ENCODE measurements around the gene HHAT. TPM values are rescaled to one million over a fixed set of nuclear protein-coding genes. Genes with fewer than 3 reads are reported as not detected.

The HHAT gene
- total RNA-seq, 1 experiment from 2014 or later = 4.6 TPM

GRCh38 chr1:210506689-210507088 is 178.0 kb downstream of the HHAT start:
- POLR2A ChIA-PET = no interaction called here
- BruUV-seq (replicated peaks) = no TSS peak
- TF ChIP-seq, protein P1, sequence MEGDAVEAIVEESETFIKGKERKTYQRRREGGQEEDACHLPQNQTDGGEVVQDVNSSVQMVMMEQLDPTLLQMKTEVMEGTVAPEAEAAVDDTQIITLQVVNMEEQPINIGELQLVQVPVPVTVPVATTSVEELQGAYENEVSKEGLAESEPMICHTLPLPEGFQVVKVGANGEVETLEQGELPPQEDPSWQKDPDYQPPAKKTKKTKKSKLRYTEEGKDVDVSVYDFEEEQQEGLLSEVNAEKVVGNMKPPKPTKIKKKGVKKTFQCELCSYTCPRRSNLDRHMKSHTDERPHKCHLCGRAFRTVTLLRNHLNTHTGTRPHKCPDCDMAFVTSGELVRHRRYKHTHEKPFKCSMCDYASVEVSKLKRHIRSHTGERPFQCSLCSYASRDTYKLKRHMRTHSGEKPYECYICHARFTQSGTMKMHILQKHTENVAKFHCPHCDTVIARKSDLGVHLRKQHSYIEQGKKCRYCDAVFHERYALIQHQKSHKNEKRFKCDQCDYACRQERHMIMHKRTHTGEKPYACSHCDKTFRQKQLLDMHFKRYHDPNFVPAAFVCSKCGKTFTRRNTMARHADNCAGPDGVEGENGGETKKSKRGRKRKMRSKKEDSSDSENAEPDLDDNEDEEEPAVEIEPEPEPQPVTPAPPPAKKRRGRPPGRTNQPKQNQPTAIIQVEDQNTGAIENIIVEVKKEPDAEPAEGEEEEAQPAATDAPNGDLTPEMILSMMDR (IDR thresholded peaks at IDR 0.05; ENCODE audit: unreplicated experiment) = no peak
- Mint-ChIP-seq H3K36me3 (ENCODE audit: insufficient read depth, unreplicated experiment) (no peaks in the 10 kb centered on the region), H3K4me1 (ENCODE audit: insufficient read depth, unreplicated experiment) (no peaks in the 10 kb centered on the region), H3K27ac (ENCODE audit: low read depth, unreplicated experiment) (no peak overlapping the region), H3K4me3 (ENCODE audit: unreplicated experiment) (no peak overlapping the region), H3K27me3 (ENCODE audit: insufficient read depth, unreplicated experiment) (no peaks in the 10 kb centered on the region), H3K9me3 (ENCODE audit: unreplicated experiment) (no peaks in the 10 kb centered on the region)
- intact Hi-C loops (cut with micrococcal nuclease) = no loop called here
- DNase-seq (ENCODE audit: unreplicated experiment) = no peak
- CTCF ChIA-PET = interaction anchor here (0.6 to 0.8 kb wide), 6 partner anchors 15 to 581 kb away, joined by 3 to 4 read pairs (median 3); no protein-coding TSS in a partner anchor

GRCh38 chr1:210516092-210516656 is 187.5 kb downstream of the HHAT start:
- POLR2A ChIA-PET = interaction anchor here (1.0 kb wide), 1 partner anchor 1273 kb away, joined by 3 read pairs; no protein-coding TSS in a partner anchor
- CTCF ChIA-PET = interaction anchor here (0.6 to 1.4 kb wide), 3 partner anchors 41 to 619 kb away, joined by 3 to 7 read pairs (median 3); no protein-coding TSS in a partner anchor
- Mint-ChIP-seq H3K4me3 (ENCODE audit: unreplicated experiment) (no peak overlapping the region), H3K27me3 (ENCODE audit: insufficient read depth, unreplicated experiment) (peaks cover 14% of the 10 kb centered on the region), H3K9me3 (ENCODE audit: unreplicated experiment) (no peaks in the 10 kb centered on the region), H3K4me1 (ENCODE audit: insufficient read depth, unreplicated experiment) (no peaks in the 10 kb centered on the region), H3K36me3 (ENCODE audit: insufficient read depth, unreplicated experiment) (no peaks in the 10 kb centered on the region), H3K27ac (ENCODE audit: low read depth, unreplicated experiment) (no peak overlapping the region)
- intact Hi-C loops (cut with micrococcal nuclease) = no loop called here
- no peak for DNase-seq (ENCODE audit: unreplicated experiment)
- TF ChIP-seq, protein P1 (IDR thresholded peaks at IDR 0.05; ENCODE audit: unreplicated experiment) = no peak
- no TSS peak for BruUV-seq (replicated peaks)

DNA sequence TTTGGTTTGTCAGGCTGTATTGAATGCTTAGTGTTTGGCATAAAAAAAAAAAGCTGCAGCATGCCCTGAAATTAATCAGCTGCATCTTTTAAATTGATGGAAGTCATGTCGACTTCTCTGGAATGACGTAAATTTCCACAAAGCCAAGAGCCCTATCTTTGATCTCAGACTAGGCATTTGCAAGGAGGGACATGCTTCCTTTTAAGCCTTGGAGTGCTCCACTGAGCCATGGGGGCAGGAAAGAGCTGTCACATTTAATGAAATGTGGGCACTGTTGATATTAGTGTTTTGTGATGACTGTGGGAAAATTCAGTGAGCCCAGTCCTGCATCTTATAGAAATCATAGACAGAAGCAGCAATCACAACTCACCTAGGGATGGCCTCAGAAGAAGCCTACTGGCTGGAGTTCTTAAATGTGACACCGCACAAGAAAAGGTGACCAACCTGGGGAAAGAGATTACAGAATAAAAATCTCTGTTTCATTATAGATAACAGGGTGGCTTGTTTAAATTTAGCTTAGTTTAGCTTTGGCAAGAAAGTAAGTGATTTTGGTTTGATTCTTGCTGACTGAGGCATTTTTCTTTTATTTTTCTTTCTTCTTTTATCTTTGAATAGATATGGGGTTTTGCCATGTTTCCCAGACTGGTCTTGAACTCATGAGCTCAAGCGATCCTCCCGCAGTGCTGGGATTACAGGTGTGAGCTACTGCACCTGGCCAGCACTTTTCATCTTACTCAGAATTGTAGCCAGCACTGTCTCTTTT is 188.2 kb downstream of the HHAT start:
- H3K4me1 Mint-ChIP-seq (ENCODE audit: insufficient read depth, unreplicated experiment) = no peaks in the 10 kb centered on the region
- CTCF ChIA-PET = interaction anchor here (0.6 to 1.4 kb wide), 5 partner anchors 41 to 731 kb away, joined by 3 to 7 read pairs (median 4); no protein-coding TSS in a partner anchor
- intact Hi-C loops (cut with micrococcal nuclease) = no loop called here
- no TSS peak for BruUV-seq (replicated peaks)
- TF ChIP-seq, protein P1 (IDR thresholded peaks at IDR 0.05; ENCODE audit: unreplicated experiment) = no peak
- no peak overlapping the region for H3K4me3 Mint-ChIP-seq (ENCODE audit: unreplicated experiment)
- no peak for DNase-seq (ENCODE audit: unreplicated experiment)
- H3K27ac Mint-ChIP-seq (ENCODE audit: low read depth, unreplicated experiment) = no peak overlapping the region
- H3K27me3 Mint-ChIP-seq (ENCODE audit: insufficient read depth, unreplicated experiment) = peaks cover 21% of the 10 kb centered on the region
- no peaks in the 10 kb centered on the region for H3K9me3 Mint-ChIP-seq (ENCODE audit: unreplicated experiment)
- H3K36me3 Mint-ChIP-seq (ENCODE audit: insufficient read depth, unreplicated experiment) = no peaks in the 10 kb centered on the region
- POLR2A ChIA-PET = interaction anchor here (1.0 kb wide), 1 partner anchor 1272 kb away, joined by 3 read pairs; no protein-coding TSS in a partner anchor

DNA sequence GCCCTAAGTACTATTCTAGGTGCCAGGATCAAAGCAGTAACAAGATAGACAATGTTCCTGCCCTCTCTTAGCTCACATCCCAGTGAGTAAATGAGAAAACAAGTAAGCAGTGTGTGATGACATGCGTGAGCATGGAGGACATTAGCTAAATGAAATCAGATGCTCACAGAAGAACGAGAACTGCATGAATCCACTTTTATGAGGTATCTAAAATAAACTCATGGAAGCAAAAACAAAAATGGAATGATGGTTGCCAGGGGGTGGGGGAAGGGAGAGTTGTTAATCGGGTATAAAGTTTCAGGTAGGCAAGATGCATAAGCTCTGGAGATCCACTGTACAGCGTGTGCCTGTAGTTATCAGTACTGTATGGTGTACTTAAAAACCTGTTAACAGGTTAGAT is 195.1 kb downstream of the HHAT start:
- H3K4me3 Mint-ChIP-seq (ENCODE audit: unreplicated experiment) = no peak overlapping the region
- no peak overlapping the region for H3K27ac Mint-ChIP-seq (ENCODE audit: low read depth, unreplicated experiment)
- TF ChIP-seq, protein P1 (IDR thresholded peaks at IDR 0.05; ENCODE audit: unreplicated experiment) = no peak
- no peaks in the 10 kb centered on the region for H3K36me3 Mint-ChIP-seq (ENCODE audit: insufficient read depth, unreplicated experiment)
- ChIA-PET POLR2A (interaction anchor here (0.7 kb wide), 1 partner anchor 355 kb away, joined by 3 read pairs; no protein-coding TSS in a partner anchor), CTCF (interaction anchor here (0.6 to 3.8 kb wide), 4 partner anchors 9 to 1513 kb away, joined by 3 to 13 read pairs (median 4); no protein-coding TSS in a partner anchor)
- no peaks in the 10 kb centered on the region for H3K9me3 Mint-ChIP-seq (ENCODE audit: unreplicated experiment)
- BruUV-seq (replicated peaks) = no TSS peak
- no peaks in the 10 kb centered on the region for H3K4me1 Mint-ChIP-seq (ENCODE audit: insufficient read depth, unreplicated experiment)
- H3K27me3 Mint-ChIP-seq (ENCODE audit: insufficient read depth, unreplicated experiment) = peaks cover 21% of the 10 kb centered on the region
- intact Hi-C loops (cut with micrococcal nuclease) = no loop called here
- no peak for DNase-seq (ENCODE audit: unreplicated experiment)
